Fibroblast of lung (primary cell): ENCODE measurements around the gene TENM4. TPM values are rescaled to one million over a fixed set of nuclear protein-coding genes. Genes with fewer than 3 reads are reported as not detected.
A peak's percentile ranks its signal among the peaks of the same experiment; 100 is the strongest.

ENCODE experiments used
- DNase-seq, 2 donors: peaks; one replicate each; pipeline versions ENCODE4 v3.0.0 to v3.0.0-alpha.2; 2010; ENCODE audit warnings: low read depth in 2 of 2
- H2AFZ ChIP-seq: 2 replicates; pipeline ENCODE4 v1.5.1; 2012; ENCODE audit warnings: low read length, control low read depth, inconsistent platforms
- H3K27ac ChIP-seq: 2 replicates; pipeline ENCODE4 v1.5.1; 2011; ENCODE audit warnings: low read length, control low read depth; ENCODE audit not compliant: insufficient read depth
- H3K27me3 ChIP-seq: 2 replicates; pipeline ENCODE4 v1.5.1; 2011; ENCODE audit warnings: mild to moderate bottlenecking, low read length; ENCODE audit not compliant: control insufficient read depth, insufficient read depth
- H3K36me3 ChIP-seq: 2 replicates; pipeline ENCODE4 v1.5.1; 2011; ENCODE audit warnings: low read length; ENCODE audit not compliant: control insufficient read depth, insufficient read depth
- H3K4me1 ChIP-seq: 2 replicates; pipeline ENCODE4 v1.5.1; 2011; ENCODE audit warnings: low read length; ENCODE audit not compliant: control insufficient read depth, insufficient read depth; ENCODE audit errors: extremely low read depth
- H3K4me2 ChIP-seq: 2 replicates; pipeline ENCODE4 v1.5.1; 2011; ENCODE audit warnings: low read length, control low read depth; ENCODE audit not compliant: insufficient read depth; ENCODE audit errors: extremely low read depth
- H3K4me3 ChIP-seq, 4 experiments: fragments of 200-600 bp in 1 of 4; sonication (generic) in 1 of 4; replicated peaks in 1 of 4; 2 replicates each; pipeline ENCODE4 v1.5.1; 2011 to 2016; ENCODE audit warnings: low read length in 4 of 4, low read depth in 3 of 4, mild to moderate bottlenecking in 3 of 4, control low read depth in 2 of 4, inconsistent platforms in 1 of 4, mixed read lengths in 1 of 4; ENCODE audit not compliant: insufficient read depth in 1 of 4; ENCODE audit errors: control extremely low read depth in 1 of 4
- H3K79me2 ChIP-seq: 2 replicates; pipeline ENCODE4 v1.5.1; 2012; ENCODE audit warnings: mild to moderate bottlenecking, low read length, inconsistent platforms; ENCODE audit not compliant: control insufficient read depth, insufficient read depth
- H3K9ac ChIP-seq: 2 replicates; pipeline ENCODE4 v1.5.1; 2011; ENCODE audit warnings: mild to moderate bottlenecking, low read length, control low read depth; ENCODE audit not compliant: insufficient read depth
- H3K9me3 ChIP-seq: 2 replicates; pipeline ENCODE4 v1.5.1; 2012; ENCODE audit warnings: low read depth, low read length; ENCODE audit not compliant: control insufficient read depth, insufficient read depth
- H4K20me1 ChIP-seq: 2 replicates; pipeline ENCODE4 v1.5.1; 2011; ENCODE audit warnings: low read length; ENCODE audit not compliant: control insufficient read depth, insufficient read depth; ENCODE audit errors: extremely low read depth
- CTCF ChIP-seq, 2 donors: IDR thresholded peaks in 1 of 2; conservative IDR thresholded peaks in 1 of 2; 1 replicate in 1 of 2; 2 replicates in 1 of 2; pipeline ENCODE4 v1.5.1; 2011 to 2012; ENCODE audit warnings: low read length in 2 of 2, control low read depth in 1 of 2, inconsistent platforms in 1 of 2, low read depth in 1 of 2, mild to moderate bottlenecking in 1 of 2
- EZH2 ChIP-seq: IDR thresholded peaks from 2 replicates; pipeline ENCODE4 v1.5.1; 2012; ENCODE audit warnings: low read length, control low read depth, mild to moderate bottlenecking; ENCODE audit errors: missing control alignments
- polyA plus RNA-seq, 2 donors: library from polyadenylated mRNA; depleted of rRNA in 1 of 2; stranded (reverse) in 1 of 2; unstranded in 1 of 2; fragments of >200 nt; gene quantifications; 2 replicates each; pipeline ENCODE4 v1.2.1, GENCODE V29; 2011 to 2012; ENCODE audit warnings: missing spikeins in 1 of 2
- total RNA-seq: library from RNA; depleted of rRNA; stranded (reverse); fragments of >200 nt; gene quantifications from 2 replicates; pipeline ENCODE4 v1.2.1, GENCODE V29; 2014

TENM4 gene
- total and polyA plus RNA-seq, 2 donors (not counting 1 experiment from before 2014, with no cell fraction given): 4.6 to 48.4 TPM

DNA sequence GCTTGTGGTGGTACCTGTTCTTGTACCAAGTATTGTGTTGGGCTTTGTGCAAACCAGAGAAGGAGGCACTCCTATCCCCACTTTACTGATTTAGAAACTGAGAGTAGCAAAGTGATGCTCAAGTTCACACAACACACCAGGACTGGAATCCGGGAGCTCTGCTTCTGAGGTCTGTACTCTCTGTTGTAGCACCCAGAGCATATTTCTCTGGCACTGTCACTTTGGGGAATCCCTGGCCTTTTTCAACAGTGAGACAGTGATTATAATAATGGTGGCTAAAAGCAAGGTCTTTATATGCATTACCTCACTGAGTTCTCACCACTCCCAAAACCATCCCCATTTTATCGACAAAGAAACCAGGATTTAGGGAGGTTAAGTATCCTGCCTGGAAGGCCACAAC lies 362.4 kb downstream of the TENM4 start:
- Histone ChIP-seq H3K79me2 (no peaks in the 10 kb centered on the region), H3K4me2 (no peak overlapping the region), H2AFZ (no peak overlapping the region), H3K27me3 (no peaks in the 10 kb centered on the region), H3K27ac (no peak overlapping the region), H3K9ac (no peak overlapping the region), H3K4me3 (no peak overlapping the region), H3K9me3 (no peaks in the 10 kb centered on the region), H4K20me1 (no peaks in the 10 kb centered on the region), H3K4me1 (no peaks in the 10 kb centered on the region), H3K36me3 (no peaks in the 10 kb centered on the region)
- TF ChIP-seq EZH2: no peak
- TF ChIP-seq CTCF (conservative IDR thresholded peaks at IDR 0.05 in 1 of 2, IDR thresholded peaks at IDR 0.05 in 1 of 2; ENCODE audit: low read depth in 1 of 2, low read length in 2 of 2): no peak
- DNase-seq: no peak

DNA sequence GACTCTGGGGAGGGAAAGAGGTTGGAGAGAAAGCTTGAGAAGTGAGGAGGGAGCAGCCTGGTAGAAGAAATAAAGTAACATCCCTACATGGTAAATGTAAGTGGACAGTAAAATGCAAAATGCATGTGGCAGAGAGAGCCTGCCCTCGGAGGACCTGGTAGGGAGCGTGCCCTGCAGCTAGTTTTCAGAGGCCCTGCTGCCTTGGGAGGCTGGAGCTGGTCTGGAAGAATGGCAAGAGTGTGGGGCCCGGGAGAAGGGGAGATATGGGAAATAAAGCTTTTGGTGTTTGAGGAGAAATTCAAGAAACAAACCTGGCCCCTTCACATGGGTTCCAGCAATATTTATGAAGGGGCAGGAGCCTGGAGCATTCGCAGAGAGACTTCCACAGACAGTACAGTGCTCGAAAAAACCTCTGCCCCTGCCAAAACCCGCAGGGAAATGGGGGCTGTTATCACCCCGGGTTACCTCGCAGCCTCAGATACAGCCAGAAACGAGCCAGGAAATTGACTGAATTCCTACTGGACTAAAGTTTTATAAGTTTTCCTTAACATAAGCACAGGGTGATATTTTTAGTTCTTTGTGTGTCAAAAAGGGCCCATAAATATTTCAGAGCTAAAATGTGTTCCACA lies 363.0 kb downstream of the TENM4 start:
- Histone ChIP-seq H3K9me3 (no peaks in the 10 kb centered on the region), H3K4me3 (no peak overlapping the region), H2AFZ (no peak overlapping the region), H3K27ac (no peak overlapping the region), H3K4me2 (no peak overlapping the region), H4K20me1 (no peaks in the 10 kb centered on the region), H3K27me3 (no peaks in the 10 kb centered on the region), H3K79me2 (no peaks in the 10 kb centered on the region), H3K36me3 (no peaks in the 10 kb centered on the region), H3K9ac (no peak overlapping the region), H3K4me1 (no peaks in the 10 kb centered on the region)
- DNase-seq: no peak
- TF ChIP-seq EZH2 (no peak), CTCF (conservative IDR thresholded peaks at IDR 0.05 in 1 of 2, IDR thresholded peaks at IDR 0.05 in 1 of 2; ENCODE audit: low read depth in 1 of 2, low read length in 2 of 2) (no peak)

- no peaks in the 10 kb centered on the region for H3K79me2 ChIP-seq
- no peaks in the 10 kb centered on the region for H4K20me1 ChIP-seq
- peak; percentile 53 to 65 for TF ChIP-seq CTCF (conservative IDR thresholded peaks at IDR 0.05 in 1 of 2, IDR thresholded peaks at IDR 0.05 in 1 of 2; ENCODE audit: low read depth in 1 of 2, low read length in 2 of 2)
- TF ChIP-seq EZH2: no peak
- no peak overlapping the region for H3K27ac ChIP-seq
- no peaks in the 10 kb centered on the region for H3K27me3 ChIP-seq
- no peak overlapping the region for H3K4me2 ChIP-seq
- no peak for DNase-seq
- H3K4me1 ChIP-seq: no peaks in the 10 kb centered on the region
- no peak overlapping the region for H3K4me3 ChIP-seq
- H3K9ac ChIP-seq: no peak overlapping the region
- no peak overlapping the region for H2AFZ ChIP-seq
- no peaks in the 10 kb centered on the region for H3K9me3 ChIP-seq
- H3K36me3 ChIP-seq: no peaks in the 10 kb centered on the region
Measured at GRCh38 chr11:79076526-79077115, 364.2 kb downstream of the TENM4 start.
